SKM-1 (cell line): Measurements from ENCODE around the gene KRTAP4-5.
"Not testable (repeated sequence)": the region's sequence is repeated elsewhere in the genome, so short reads cannot be mapped to it uniquely, and the experiment has no call there.

Experiments used
- DNase-seq: peaks from one replicate; lab custom pipeline; 2025; ENCODE audit not compliant: unreplicated experiment; lab: John Stamatoyannopoulos, UW

KRTAP4-5 gene

GRCh38 chr17:41147531-41148204 is 2.0 kb downstream of the KRTAP4-5 start:
- no peak for DNase-seq

- no peak for DNase-seq
Observed at GRCh38 chr17:41145261-41145660, 4.4 kb downstream of the KRTAP4-5 start.

GRCh38 chr17:41144846-41145245 is 4.8 kb downstream of the KRTAP4-5 start:
- DNase-seq, result no peak

GRCh38 chr17:41141361-41141760 is 8.3 kb downstream of the KRTAP4-5 start:
- no peak for DNase-seq

- DNase-seq, result no peak
Observed at GRCh38 chr17:41140360-41141131, 9.1 kb downstream of the KRTAP4-5 start, which contains the start of gene KRTAP4-6. Gene KRTAP4-6, minus strand, starts transcription at chr17:41140544. Its CDS starts 57 bp downstream, at chr17:41140487.

- DNase-seq, result not testable (repeated sequence)
Observed at GRCh38 chr17:41139865-41140264, 9.8 kb downstream of the KRTAP4-5 start.

- no peak for DNase-seq
Observed at GRCh38 chr17:41133880-41134735, 15.5 kb downstream of the KRTAP4-5 start.

- no peak for DNase-seq
Observed at GRCh38 chr17:41131979-41132378, 17.6 kb downstream of the KRTAP4-5 start.

GRCh38 chr17:41127371-41127770 is 22.3 kb downstream of the KRTAP4-5 start:
- DNase-seq, result no peak

- DNase-seq, result no peak
Observed at GRCh38 chr17:41126412-41126811, 23.2 kb downstream of the KRTAP4-5 start.

GRCh38 chr17:41125064-41125463 is 24.6 kb downstream of the KRTAP4-5 start:
- no peak for DNase-seq

GRCh38 chr17:41123991-41124371 is 25.6 kb downstream of the KRTAP4-5 start, which contains the start of gene KRTAP4-12:
Gene KRTAP4-12, minus strand, starts transcription at chr17:41124182. Its CDS starts 60 bp downstream, at chr17:41124122.
- DNase-seq, result not testable (repeated sequence)

GRCh38 chr17:41123292-41123990 is 26.2 kb downstream of the KRTAP4-5 start:
- not testable (repeated sequence) for DNase-seq

- no peak for DNase-seq
Observed at GRCh38 chr17:41121742-41122141, 27.9 kb downstream of the KRTAP4-5 start.

GRCh38 chr17:41119696-41120690 is 29.6 kb downstream of the KRTAP4-5 start:
- not testable (repeated sequence) for DNase-seq

GRCh38 chr17:41118721-41119120 is 30.9 kb downstream of the KRTAP4-5 start:
- no peak for DNase-seq

- not testable (repeated sequence) for DNase-seq
Observed at GRCh38 chr17:41117846-41118386, 31.7 kb downstream of the KRTAP4-5 start, which contains the start of gene KRTAP4-11. Gene KRTAP4-11, minus strand, starts transcription at chr17:41118373. Its CDS starts 58 bp downstream, at chr17:41118315.

- DNase-seq, result no peak
Observed at GRCh38 chr17:41116297-41116696, 33.3 kb downstream of the KRTAP4-5 start.
